GM23248 (cell line): ENCODE measurements around the gene ACTC1.

Experiments
- EZH2 ChIP-seq: fragments of 200-600 bp; sonication (generic); IDR thresholded peaks from 2 replicates; pipeline ENCODE4 v1.6.1; 2018; ENCODE audit warnings: antibody characterized with exemption, mild to moderate bottlenecking; ENCODE audit not compliant: insufficient read depth, poor library complexity, severe bottlenecking
- EZH2phosphoT487 ChIP-seq: fragments of 200-600 bp; sonication (generic); IDR thresholded peaks from 2 replicates; pipeline ENCODE4 v1.6.1; 2018; ENCODE audit warnings: antibody characterized with exemption, moderate library complexity, mild to moderate bottlenecking, low read depth; ENCODE audit not compliant: insufficient read depth

- TF ChIP-seq EZH2, result no peak
- TF ChIP-seq EZH2phosphoT487, result no peak
Observed at GRCh38 chr15:34773013-34773412, 22.3 kb downstream of the ACTC1 start.
